ENCODE measurements around the gene CD300LD.

The CD300LD gene

GRCh38 chr17:74607221-74607620 lies 15.1 kb upstream of the CD300LD start:
- DNase-seq (ENCODE audit: low read depth in 1 of 2, low spot score in 1 of 2): no peak

DNA sequence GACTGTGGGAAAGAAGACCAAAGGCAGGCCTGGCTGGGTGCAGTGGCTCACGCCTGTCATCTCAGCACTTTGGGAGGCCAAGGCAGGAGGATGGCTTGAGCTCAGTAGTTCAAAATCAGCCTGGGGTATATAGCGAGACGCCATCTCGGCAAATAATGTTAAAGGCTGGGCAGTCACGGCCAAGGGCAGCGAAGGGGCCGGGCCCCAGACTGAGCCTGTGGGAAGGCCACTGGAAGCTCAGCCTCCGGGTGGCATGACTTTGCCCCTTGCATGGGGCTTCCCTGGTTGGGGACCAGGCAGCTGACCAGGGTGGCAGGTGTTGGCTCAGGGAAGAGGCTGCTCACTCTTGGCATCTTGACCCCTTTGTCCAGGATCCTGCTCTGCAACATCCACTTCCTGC lies 14.0 kb upstream of the CD300LD start:
- DNase-seq (ENCODE audit: low read depth in 1 of 2, low spot score in 1 of 2): no peak

DNA sequence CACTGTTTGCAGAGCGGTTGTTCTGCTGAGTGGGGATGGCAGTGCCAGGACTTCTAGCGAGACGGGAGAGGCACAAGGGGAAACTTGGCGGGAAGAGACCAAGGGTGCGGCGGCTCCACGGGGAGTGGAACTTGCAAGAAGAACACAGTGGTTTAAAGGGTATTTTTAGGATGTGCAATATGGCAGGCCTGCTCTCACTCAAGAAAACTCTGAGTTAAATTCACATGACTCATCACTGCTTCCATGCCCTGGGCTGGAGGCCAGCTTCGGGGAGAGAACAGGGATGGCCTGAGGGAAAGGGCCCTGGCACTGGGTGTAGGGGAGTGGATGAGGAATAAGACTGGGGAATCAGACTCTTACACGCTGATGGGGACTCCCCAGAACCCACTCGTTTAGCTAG lies 13.3 kb upstream of the CD300LD start:
- DNase-seq (ENCODE audit: low read depth in 1 of 2, low spot score in 1 of 2): no peak

GRCh38 chr17:74604761-74605160 lies 12.7 kb upstream of the CD300LD start:
- no peak for DNase-seq (ENCODE audit: low read depth in 1 of 2, low spot score in 1 of 2)

- no peak for DNase-seq (ENCODE audit: low read depth in 1 of 2, low spot score in 1 of 2)
Observed at GRCh38 chr17:74604200-74604599, 12.1 kb upstream of the CD300LD start.

DNA sequence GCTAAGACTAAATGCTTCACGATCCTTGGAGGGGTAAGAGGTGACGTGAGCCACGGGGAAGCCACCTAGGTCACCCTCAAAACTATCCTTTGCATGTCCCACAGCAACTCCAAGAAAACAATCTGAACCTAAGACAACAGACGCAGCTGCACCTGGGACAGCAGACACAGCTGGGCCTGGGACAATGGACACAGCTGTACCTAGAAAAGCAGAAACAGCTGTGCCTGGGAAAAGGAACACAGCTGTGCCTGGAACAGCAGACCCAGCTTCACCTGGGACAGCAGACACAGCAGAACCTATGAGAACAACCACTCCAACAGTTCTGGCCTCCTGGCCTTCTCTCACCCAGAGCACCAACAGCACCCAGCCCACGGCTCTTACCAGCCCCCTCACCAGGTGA lies 11.7 kb upstream of the CD300LD start:
- no peak for DNase-seq (ENCODE audit: low read depth in 1 of 2, low spot score in 1 of 2)

GRCh38 chr17:74603037-74603635 lies 11.1 kb upstream of the CD300LD start:
- no peak for DNase-seq (ENCODE audit: low read depth in 1 of 2, low spot score in 1 of 2)

DNA sequence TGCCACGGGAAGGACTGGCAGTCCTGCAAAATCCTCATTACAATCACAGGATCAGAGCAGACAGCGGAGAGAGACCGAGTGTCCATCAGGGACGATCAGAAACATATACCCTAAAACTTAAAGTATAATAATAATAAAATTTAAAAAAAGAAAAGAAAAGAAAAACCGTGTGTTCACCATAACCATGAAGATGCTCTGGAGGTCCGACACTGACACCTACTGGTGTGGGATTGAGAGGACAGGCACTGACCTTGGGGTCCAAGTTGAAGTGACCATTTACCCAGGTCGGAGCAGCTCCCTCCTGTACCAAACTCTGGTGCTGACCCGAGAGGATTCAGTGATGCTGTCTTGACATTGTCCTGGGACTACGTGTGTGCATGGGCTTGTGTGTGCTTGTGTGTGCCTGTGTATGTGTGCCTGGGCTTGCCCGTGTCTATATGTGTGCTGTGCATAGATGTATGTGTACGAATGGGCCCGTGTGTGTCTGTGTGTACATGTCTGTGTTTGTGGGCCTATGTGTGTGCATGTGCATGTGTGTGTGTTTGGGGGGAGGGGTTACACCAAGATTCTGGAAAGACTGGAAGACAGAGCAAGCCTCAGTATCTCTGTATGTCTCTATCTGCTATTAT lies 10.0 kb upstream of the CD300LD start:
- no peak for DNase-seq (ENCODE audit: low read depth in 1 of 2, low spot score in 1 of 2)

- DNase-seq (ENCODE audit: low read depth in 1 of 2, low spot score in 1 of 2): no peak
Observed at GRCh38 chr17:74599448-74599939, 7.4 kb upstream of the CD300LD start.

GRCh38 chr17:74599023-74599399 lies 6.9 kb upstream of the CD300LD start:
- DNase-seq (ENCODE audit: low read depth in 1 of 2, low spot score in 1 of 2): no peak

DNA sequence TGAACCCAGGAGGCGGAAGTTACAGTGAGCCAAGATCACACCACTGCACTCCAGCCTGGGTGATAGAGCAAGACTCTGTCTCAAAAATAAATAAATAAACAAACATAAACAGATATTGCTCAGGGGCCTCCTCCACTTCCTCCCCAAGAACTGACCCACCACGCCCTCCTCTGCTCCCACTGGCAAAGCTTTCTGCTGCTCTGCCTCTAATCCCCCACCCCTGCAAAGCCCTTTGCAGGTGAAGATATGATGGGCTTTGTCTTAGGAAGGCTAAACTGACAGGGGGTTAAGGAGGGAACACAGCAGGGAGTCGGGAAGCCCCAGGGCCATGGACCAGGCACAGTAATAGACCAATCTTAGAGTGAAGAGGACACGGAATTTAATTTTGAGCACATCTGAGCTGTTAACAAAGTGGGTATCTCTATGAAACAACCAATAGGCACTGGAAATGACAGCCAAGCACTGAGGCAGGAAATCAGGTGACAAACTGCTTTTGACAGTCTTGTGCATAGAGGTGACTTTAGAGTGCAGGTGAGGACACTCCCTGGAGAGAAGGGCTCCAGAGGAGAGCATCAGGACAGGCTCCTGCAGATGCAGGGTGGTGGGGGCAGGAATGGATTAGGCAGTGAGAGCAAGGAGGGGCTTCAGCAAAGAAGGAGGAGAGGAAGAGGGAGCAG lies 6.4 kb upstream of the CD300LD start:
- DNase-seq (ENCODE audit: low read depth in 1 of 2, low spot score in 1 of 2): no peak

GRCh38 chr17:74597069-74597790 lies 5.1 kb upstream of the CD300LD start:
- no peak for DNase-seq (ENCODE audit: low read depth in 1 of 2, low spot score in 1 of 2)

- no peak for DNase-seq (ENCODE audit: low read depth in 1 of 2, low spot score in 1 of 2)
Observed at GRCh38 chr17:74595037-74595750, 3.1 kb upstream of the CD300LD start.

- DNase-seq (ENCODE audit: low read depth in 1 of 2, low spot score in 1 of 2): no peak
Observed at GRCh38 chr17:74591503-74591902, 580 bp downstream of the CD300LD start.

DNA sequence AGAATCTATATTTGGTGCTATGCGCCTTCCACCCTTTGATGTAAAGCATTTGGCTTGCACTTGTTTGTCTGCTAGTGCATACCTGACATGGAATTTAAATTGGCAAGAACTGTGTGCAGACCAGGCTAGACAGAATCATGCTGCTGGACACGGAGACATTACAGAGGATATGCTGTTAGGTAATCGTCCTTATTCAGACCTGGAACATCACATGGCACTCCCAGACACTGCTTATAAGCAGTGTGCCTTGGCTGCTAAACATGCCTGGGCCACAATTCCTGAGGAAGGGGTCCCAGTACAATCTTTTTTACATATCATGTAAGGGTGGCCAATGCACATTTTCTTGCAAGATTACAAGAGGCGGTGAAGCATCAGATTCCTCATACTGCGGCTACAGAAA lies 6.4 kb downstream of the CD300LD start:
- DNase-seq (ENCODE audit: low read depth in 1 of 2, low spot score in 1 of 2): no peak

- no peak for DNase-seq (ENCODE audit: low read depth in 1 of 2, low spot score in 1 of 2)
Observed at GRCh38 chr17:74584292-74585060, 7.6 kb downstream of the CD300LD start.

DNA sequence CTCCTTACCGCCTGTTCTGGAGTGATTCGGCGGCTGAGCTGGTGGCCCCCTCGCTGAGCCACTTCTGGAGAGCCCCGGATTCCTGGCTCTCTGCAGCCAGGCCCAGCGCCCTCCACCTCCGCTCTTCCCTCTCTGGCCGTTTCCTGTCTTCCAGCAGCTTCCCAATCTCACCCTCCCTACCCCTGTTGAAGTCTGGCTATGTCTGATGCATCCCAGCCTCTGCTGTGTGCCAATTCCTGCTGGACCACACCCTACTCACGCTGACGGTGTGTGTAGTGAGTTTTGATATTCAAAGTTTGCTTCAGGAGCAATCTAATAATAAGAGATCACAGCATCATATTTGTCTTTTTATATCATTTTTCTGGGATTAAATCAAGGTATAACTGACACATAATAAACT lies 9.4 kb downstream of the CD300LD start:
- DNase-seq (ENCODE audit: low read depth in 1 of 2, low spot score in 1 of 2): no peak

DNA sequence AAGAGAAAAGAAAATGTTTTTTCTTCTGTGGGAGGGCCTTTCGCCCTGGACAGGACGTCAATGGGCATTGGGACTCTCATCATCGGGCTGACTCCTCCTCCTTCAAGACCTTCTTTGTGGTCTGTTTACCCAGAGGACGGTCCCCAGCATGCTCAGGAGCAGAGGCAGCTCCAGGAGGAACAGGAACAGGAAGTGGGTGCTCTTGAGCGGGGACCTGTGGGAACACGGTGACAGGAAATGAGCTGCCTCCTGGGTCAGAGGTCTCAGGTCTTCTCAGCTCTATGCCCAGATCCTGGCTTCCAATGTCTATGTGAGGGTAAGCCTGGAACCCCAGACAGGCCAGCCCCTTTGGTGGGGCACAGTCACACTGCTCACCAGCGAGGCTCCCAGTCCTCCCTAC lies 12.2 kb downstream of the CD300LD start:
- DNase-seq (ENCODE audit: low read depth in 1 of 2, low spot score in 1 of 2): no peak

DNA sequence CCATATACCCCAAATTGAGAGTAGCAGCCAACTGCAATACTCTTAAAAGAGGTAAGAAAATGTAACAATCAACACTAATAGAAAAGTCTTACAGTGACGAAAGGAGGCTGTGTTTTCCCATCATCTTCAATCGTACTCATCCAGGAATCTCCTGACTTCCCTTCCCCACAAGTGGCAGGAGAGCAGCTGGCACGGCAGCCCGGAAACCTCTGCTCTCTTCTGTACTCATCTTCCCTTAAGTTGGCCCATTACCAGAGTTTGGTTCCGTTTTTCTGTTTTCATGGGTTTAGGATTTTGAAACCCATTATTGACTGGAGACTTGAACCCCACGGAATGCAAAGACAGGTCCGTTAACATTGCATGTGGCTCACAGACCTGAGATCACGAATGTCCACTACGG lies 13.1 kb downstream of the CD300LD start:
- DNase-seq (ENCODE audit: low read depth in 1 of 2, low spot score in 1 of 2): no peak

DNA sequence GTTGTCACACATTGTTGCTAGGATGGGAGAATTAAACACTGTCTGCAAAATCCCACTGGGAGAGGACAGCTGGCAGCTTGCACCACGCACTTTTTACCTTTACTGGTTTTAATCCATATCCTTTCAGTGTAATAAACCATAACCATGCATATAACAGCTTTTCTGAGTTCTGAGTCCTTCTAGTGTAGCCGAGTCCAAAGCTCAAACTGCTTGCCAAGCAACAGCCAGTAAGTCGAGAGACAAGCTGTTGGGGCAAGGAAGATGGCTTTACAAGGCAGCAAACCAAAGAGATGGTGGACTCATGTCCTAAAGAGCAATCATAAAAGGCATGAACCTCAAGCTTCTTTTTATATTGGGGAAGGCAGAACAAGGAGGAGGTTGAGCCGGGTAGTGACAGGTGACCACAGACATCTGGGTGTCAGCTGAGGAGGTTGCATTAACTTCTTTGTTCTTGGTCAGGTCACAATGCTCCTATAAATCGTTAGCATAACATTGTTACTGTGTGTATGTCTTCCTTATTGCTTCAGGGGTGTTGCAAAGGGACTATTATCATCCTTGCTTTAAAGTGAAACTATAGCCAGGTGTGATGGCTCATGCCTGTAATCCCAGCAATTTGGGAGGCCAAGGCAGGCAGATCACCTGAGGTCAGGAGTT lies 17.5 kb downstream of the CD300LD start:
- no peak for DNase-seq (ENCODE audit: low read depth in 1 of 2, low spot score in 1 of 2)

Measured in activated CD4-positive, alpha-beta T cell treated with anti-CD3 and anti-CD28 coated beads, Interleukin-2, amount 50 U/mL, for 24 hours (primary cell).